SK-N-SH (cell line): ENCODE measurements around the gene AGAP1. TPM values are rescaled to one million over a fixed set of nuclear protein-coding genes. Genes with fewer than 3 reads are reported as not detected.

Experiments used
- CTCF ChIA-PET: fragments of 300-600, 350-600 bp; formaldehyde crosslinking; extraction: SDS; loops from one replicate; lab custom pipeline; 2021; lab: Yijun Ruan, JAX
- POLR2A ChIA-PET: fragments of 350-600 bp; sonication (Branson Sonifier 250); formaldehyde crosslinking; extraction: SDS; loops from one replicate; lab custom pipeline; 2020; ENCODE audit warnings: antibody characterized with exemption, inconsistent platforms; lab: Yijun Ruan, JAX
- DNase-seq: peaks from one replicate; pipeline ENCODE4 v3.0.0; 2012
- H2AFZ ChIP-seq: fragments of 200-600 bp; sonication (generic); 2 replicates; pipeline ENCODE4 v1.8.1; 2016; ENCODE audit warnings: antibody characterized with exemption, mild to moderate bottlenecking, low read depth
- H3F3A ChIP-seq: fragments of 200-600 bp; sonication (generic); replicated peaks from 2 replicates; pipeline ENCODE3; 2016; ENCODE audit warnings: antibody characterized with exemption, mild to moderate bottlenecking; ENCODE audit not compliant: insufficient read depth
- H3K27ac ChIP-seq, 2 experiments: fragments of 200-500 bp in 1 of 2; fragments of 200-600 bp in 1 of 2; sonication (Bioruptor generic) in 1 of 2; sonication (generic), shearing (Covaris generic) in 1 of 2; 2 replicates each; pipeline versions ENCODE4 v1.5.1 to v1.6.1; 2014 to 2016; ENCODE audit warnings: low read depth in 2 of 2, inconsistent platforms in 1 of 2, low read length in 1 of 2, mild to moderate bottlenecking in 1 of 2, mixed read lengths in 1 of 2
- H3K27me3 ChIP-seq: fragments of 200-600 bp; sonication (generic), shearing (Covaris generic); 2 replicates; pipeline ENCODE4 v1.6.1; 2016; ENCODE audit warnings: mixed run types; ENCODE audit not compliant: insufficient read depth
- H3K36me3 ChIP-seq, 2 experiments: fragments of 200-500 bp in 1 of 2; fragments of 200-600 bp in 1 of 2; sonication (Bioruptor generic) in 1 of 2; sonication (generic) in 1 of 2; replicated peaks in 1 of 2; 2 replicates each; pipeline versions ENCODE3 to v1.5.1; 2014 to 2016; ENCODE audit warnings: low read length in 1 of 2, mild to moderate bottlenecking in 1 of 2; ENCODE audit not compliant: insufficient read depth in 2 of 2, control insufficient read depth in 1 of 2
- H3K4me1 ChIP-seq, 2 experiments: fragments of 200-500 bp in 1 of 2; fragments of 200-600 bp in 1 of 2; sonication (Bioruptor generic) in 1 of 2; sonication (generic), shearing (Covaris generic) in 1 of 2; 2 replicates each; pipeline versions ENCODE4 v1.5.1 to v1.6.1; 2014 to 2016; ENCODE audit warnings: low read depth in 1 of 2, low read length in 1 of 2, mixed run types in 1 of 2; ENCODE audit not compliant: insufficient read depth in 2 of 2, control insufficient read depth in 1 of 2
- H3K4me2 ChIP-seq: fragments of 200-600 bp; sonication (generic), shearing (Covaris generic); 2 replicates; pipeline ENCODE4 v1.6.1; 2017; ENCODE audit warnings: mixed run types
- H3K4me3 ChIP-seq, 2 experiments: fragments of 200-500 bp in 1 of 2; fragments of 200-600 bp in 1 of 2; sonication (Bioruptor generic) in 1 of 2; sonication (generic), shearing (Covaris generic) in 1 of 2; 2 replicates each; pipeline versions ENCODE4 v1.5.1 to v1.8.1; 2014 to 2016; ENCODE audit warnings: low read depth in 2 of 2, inconsistent platforms in 1 of 2, low read length in 1 of 2, mild to moderate bottlenecking in 1 of 2, mixed read lengths in 1 of 2, moderate library complexity in 1 of 2
- H3K79me2 ChIP-seq: fragments of 200-600 bp; sonication (generic); 2 replicates; pipeline ENCODE4 v1.8.1; 2017; ENCODE audit warnings: mild to moderate bottlenecking; ENCODE audit not compliant: insufficient read depth
- H3K9ac ChIP-seq: fragments of 200-600 bp; sonication (generic); 2 replicates; pipeline ENCODE4 v1.6.1; 2017; ENCODE audit warnings: mixed run types
- H3K9me2 ChIP-seq: fragments of 200-600 bp; sonication (generic); 2 replicates; pipeline ENCODE4 v1.6.1; 2017; ENCODE audit warnings: mixed run types
- H3K9me3 ChIP-seq: fragments of 200-600 bp; sonication (generic); 2 replicates; pipeline ENCODE4 v1.6.1; 2017; ENCODE audit warnings: mixed run types, mild to moderate bottlenecking, moderate library complexity
- H4K20me1 ChIP-seq: fragments of 200-600 bp; sonication (generic); 2 replicates; pipeline ENCODE4 v1.6.1; 2017; ENCODE audit warnings: mild to moderate bottlenecking, mixed run types; ENCODE audit not compliant: insufficient read depth
- ELF1 ChIP-seq: IDR thresholded peaks from 2 replicates; pipeline ENCODE4 v1.4.0; 2012
- EP300 ChIP-seq, 2 experiments: IDR thresholded peaks; 2 replicates each; pipeline versions ENCODE4 v1.4.0 to v1.6.1; 2012; ENCODE audit warnings: borderline replicate concordance in 1 of 2, low read depth in 1 of 2, low read length in 1 of 2
- FOSL2 ChIP-seq: IDR thresholded peaks from 2 replicates; pipeline ENCODE4 v1.4.0; 2012; ENCODE audit warnings: low read depth, mild to moderate bottlenecking, moderate library complexity, borderline replicate concordance
- GABPA ChIP-seq: IDR thresholded peaks from 2 replicates; pipeline ENCODE4 v1.4.0; 2012; ENCODE audit warnings: low read depth, mild to moderate bottlenecking
- GATA2 ChIP-seq: sonication (generic); formaldehyde crosslinking; IDR thresholded peaks from 2 replicates; pipeline ENCODE4 v1.5.0; 2020; ENCODE audit warnings: mild to moderate bottlenecking, missing genetic modification reagents
- MEF2A ChIP-seq: IDR thresholded peaks from 2 replicates; pipeline ENCODE4 v1.4.0; 2012; ENCODE audit warnings: low read depth, borderline replicate concordance
- MXI1 ChIP-seq: IDR thresholded peaks from 2 replicates; pipeline ENCODE4 v1.6.1; 2012; ENCODE audit warnings: mild to moderate bottlenecking, low read depth, low read length, improper control_type of control experiment
- NFIC ChIP-seq: IDR thresholded peaks from 2 replicates; pipeline ENCODE4 v1.4.0; 2012; ENCODE audit warnings: borderline replicate concordance
- NRF1 ChIP-seq: IDR thresholded peaks from 2 replicates; pipeline ENCODE4 v1.6.1; 2012; ENCODE audit warnings: low read depth, mild to moderate bottlenecking, low read length
- POLR2AphosphoS5 ChIP-seq: IDR thresholded peaks from 2 replicates; pipeline ENCODE4 v1.6.1; 2012; ENCODE audit warnings: low read depth, low read length
- RCOR1 ChIP-seq: fragments of 150-350 bp; IDR thresholded peaks from 2 replicates; pipeline ENCODE4 v1.6.1; 2017; ENCODE audit warnings: antibody characterized with exemption, low read length
- RFX5 ChIP-seq: IDR thresholded peaks from 2 replicates; pipeline ENCODE4 v1.6.1; 2012; ENCODE audit warnings: mild to moderate bottlenecking, improper control_type of control experiment, low read length
- SIN3A ChIP-seq: IDR thresholded peaks from 2 replicates; pipeline ENCODE4 v1.6.1; 2012; ENCODE audit warnings: low read depth, mild to moderate bottlenecking, low read length, moderate library complexity, borderline replicate concordance
- TAF1 ChIP-seq: IDR thresholded peaks from 2 replicates; pipeline ENCODE4 v1.6.1; 2012; ENCODE audit warnings: low read depth, mild to moderate bottlenecking, low read length, moderate library complexity, borderline replicate concordance
- TEAD4 ChIP-seq: IDR thresholded peaks from 2 replicates; pipeline ENCODE4 v1.4.0; 2012; ENCODE audit warnings: mild to moderate bottlenecking, borderline replicate concordance; ENCODE audit not compliant: insufficient read depth
- YY1 ChIP-seq: IDR thresholded peaks from 2 replicates; pipeline ENCODE4 v1.4.0; 2012; ENCODE audit warnings: low read depth, mild to moderate bottlenecking
- WGBS: methylation state at CpG from one replicate; pipeline ENCODE4 v1.1.6; 2017; ENCODE audit warnings: low lambda C conversion rate; 5-methylcytosine and 5-hydroxymethylcytosine counted together
- polyA plus RNA-seq, 3 experiments: library from polyadenylated mRNA; depleted of rRNA; stranded (reverse); fragments of >200 nt; gene quantifications; 2 replicates each; pipeline ENCODE4 v1.2.3, GENCODE V29; 2012
- TF ChIP-seq, protein P1 (sequence below): IDR thresholded peaks from 2 replicates; pipeline ENCODE4 v1.6.1; 2012; ENCODE audit warnings: mild to moderate bottlenecking, low read depth, low read length, moderate library complexity
- TF ChIP-seq, protein P2 (sequence below): IDR thresholded peaks from 2 replicates; pipeline ENCODE4 v1.4.0; 2012; ENCODE audit warnings: low read depth
- TF ChIP-seq, protein P3 (sequence below): fragments of 150-350 bp; IDR thresholded peaks from 2 replicates; pipeline ENCODE4 v1.6.1; 2017; ENCODE audit warnings: antibody characterized with exemption, low read length, low read depth, borderline replicate concordance
- TF ChIP-seq, protein P4 (sequence below): fragments of 200-600 bp; sonication (generic); IDR thresholded peaks from 2 replicates; pipeline ENCODE4 v1.6.1; 2017; ENCODE audit warnings: antibody characterized with exemption, mild to moderate bottlenecking, moderate library complexity

The AGAP1 gene
- polyA plus RNA-seq, 1 of the 3 experiments (the other 2 are of a cell fraction) = 8.8 TPM

DNA sequence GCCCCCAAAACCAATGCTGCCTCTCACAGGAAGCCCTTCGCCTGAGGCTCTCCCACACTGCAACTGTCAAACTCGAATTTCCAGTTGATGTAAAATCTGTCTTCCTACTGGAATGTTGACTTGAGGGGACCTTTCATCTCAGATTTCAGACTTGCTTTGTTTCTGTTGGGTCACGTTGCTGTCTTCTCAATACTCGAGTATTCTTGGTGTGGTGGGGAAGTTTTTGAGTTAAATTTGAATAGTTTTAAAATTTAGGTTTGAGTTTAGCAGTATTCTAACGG, 50.8 kb downstream of the AGAP1 start:
- H3K9me3 ChIP-seq = no peaks in the 10 kb centered on the region
- no peak overlapping the region for H3K4me2 ChIP-seq
- no peaks in the 10 kb centered on the region for H3K9me2 ChIP-seq
- H3K27ac ChIP-seq = no peak overlapping the region
- CTCF ChIA-PET = no interaction called here
- H3K27me3 ChIP-seq = no peaks in the 10 kb centered on the region
- H3F3A ChIP-seq = no peaks in the 10 kb centered on the region
- H3K4me3 ChIP-seq = no peak overlapping the region
- no peak overlapping the region for H3K9ac ChIP-seq
- TF ChIP-seq NRF1 (no peak), ELF1 (no peak), GATA2 (CRISPR knock-in tag) (no peak), NFIC (no peak), RCOR1 (no peak), TEAD4 (no peak), GABPA (no peak), SIN3A (no peak)
- TF ChIP-seq, protein P1, sequence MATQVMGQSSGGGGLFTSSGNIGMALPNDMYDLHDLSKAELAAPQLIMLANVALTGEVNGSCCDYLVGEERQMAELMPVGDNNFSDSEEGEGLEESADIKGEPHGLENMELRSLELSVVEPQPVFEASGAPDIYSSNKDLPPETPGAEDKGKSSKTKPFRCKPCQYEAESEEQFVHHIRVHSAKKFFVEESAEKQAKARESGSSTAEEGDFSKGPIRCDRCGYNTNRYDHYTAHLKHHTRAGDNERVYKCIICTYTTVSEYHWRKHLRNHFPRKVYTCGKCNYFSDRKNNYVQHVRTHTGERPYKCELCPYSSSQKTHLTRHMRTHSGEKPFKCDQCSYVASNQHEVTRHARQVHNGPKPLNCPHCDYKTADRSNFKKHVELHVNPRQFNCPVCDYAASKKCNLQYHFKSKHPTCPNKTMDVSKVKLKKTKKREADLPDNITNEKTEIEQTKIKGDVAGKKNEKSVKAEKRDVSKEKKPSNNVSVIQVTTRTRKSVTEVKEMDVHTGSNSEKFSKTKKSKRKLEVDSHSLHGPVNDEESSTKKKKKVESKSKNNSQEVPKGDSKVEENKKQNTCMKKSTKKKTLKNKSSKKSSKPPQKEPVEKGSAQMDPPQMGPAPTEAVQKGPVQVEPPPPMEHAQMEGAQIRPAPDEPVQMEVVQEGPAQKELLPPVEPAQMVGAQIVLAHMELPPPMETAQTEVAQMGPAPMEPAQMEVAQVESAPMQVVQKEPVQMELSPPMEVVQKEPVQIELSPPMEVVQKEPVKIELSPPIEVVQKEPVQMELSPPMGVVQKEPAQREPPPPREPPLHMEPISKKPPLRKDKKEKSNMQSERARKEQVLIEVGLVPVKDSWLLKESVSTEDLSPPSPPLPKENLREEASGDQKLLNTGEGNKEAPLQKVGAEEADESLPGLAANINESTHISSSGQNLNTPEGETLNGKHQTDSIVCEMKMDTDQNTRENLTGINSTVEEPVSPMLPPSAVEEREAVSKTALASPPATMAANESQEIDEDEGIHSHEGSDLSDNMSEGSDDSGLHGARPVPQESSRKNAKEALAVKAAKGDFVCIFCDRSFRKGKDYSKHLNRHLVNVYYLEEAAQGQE = no peak
- TF ChIP-seq, protein P2, sequence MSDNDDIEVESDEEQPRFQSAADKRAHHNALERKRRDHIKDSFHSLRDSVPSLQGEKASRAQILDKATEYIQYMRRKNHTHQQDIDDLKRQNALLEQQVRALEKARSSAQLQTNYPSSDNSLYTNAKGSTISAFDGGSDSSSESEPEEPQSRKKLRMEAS = no peak
- TF ChIP-seq, all 33 proteins: peak for 0
- no peaks in the 10 kb centered on the region; a peak in 1 of 4 replicates for H3K4me1 ChIP-seq
- H3K36me3 ChIP-seq = no peaks in the 10 kb centered on the region
- 93% methylated on average over 5 of the region's 5 CpGs for WGBS
- H3K79me2 ChIP-seq = peaks cover 56% of the 10 kb centered on the region
- no peak overlapping the region for H2AFZ ChIP-seq
- DNase-seq = no peak
- peaks cover 56% of the 10 kb centered on the region for H4K20me1 ChIP-seq
- POLR2A ChIA-PET = no interaction called here

DNA sequence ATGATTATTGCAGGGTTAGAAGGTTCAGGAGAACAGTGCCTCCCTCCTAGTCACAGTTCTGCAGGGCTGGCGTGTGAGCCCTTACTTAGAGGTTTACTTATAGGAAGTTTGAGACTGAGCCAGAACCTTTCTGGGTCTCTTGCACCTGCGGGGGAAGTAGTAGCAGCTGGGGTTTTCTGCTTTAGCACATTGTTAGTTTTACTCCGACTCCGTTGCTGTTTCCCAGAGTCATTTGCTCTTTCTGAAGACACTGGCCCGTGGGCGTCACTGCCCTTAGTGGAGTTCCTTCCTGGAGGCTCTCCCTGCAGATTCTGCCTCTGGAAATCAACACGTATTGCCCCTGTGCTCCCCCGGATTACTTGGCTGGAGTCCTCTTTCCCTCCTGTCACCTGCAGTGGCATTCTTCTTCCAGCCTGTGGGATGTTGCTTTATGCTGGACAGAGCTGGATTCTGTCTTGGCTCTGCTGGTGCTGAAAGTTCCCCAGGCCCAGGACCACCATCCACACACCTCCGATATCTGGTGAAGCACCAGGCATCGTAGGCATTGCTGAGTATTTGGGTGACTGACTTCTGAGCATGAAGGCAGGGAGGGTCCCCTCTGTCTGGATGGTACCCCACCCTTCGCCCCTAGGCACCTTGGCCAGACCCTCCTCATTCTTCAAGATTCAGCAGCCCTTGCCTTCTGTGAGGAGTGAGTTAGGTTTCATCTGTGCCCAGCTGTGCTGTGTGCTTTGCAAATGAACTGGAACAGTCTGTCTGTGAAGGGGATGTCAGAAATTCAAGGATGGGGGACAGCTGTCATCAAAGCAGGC, 51.7 kb downstream of the AGAP1 start:
- no peaks in the 10 kb centered on the region for H3K9me2 ChIP-seq
- peaks cover 49% of the 10 kb centered on the region for H3K79me2 ChIP-seq
- no peak overlapping the region for H3K9ac ChIP-seq
- no peak for DNase-seq
- CTCF ChIA-PET = no interaction called here
- no peak overlapping the region for H3K4me2 ChIP-seq
- WGBS = 84% methylated on average over 9 of the region's 11 CpGs
- peaks cover 62% of the 10 kb centered on the region for H4K20me1 ChIP-seq
- no peak overlapping the region for H3K4me3 ChIP-seq
- POLR2A ChIA-PET = no interaction called here
- no peak overlapping the region for H3K27ac ChIP-seq
- H3K4me1 ChIP-seq = no peaks in the 10 kb centered on the region; a peak in 1 of 4 replicates
- no peaks in the 10 kb centered on the region for H3K36me3 ChIP-seq
- no peaks in the 10 kb centered on the region for H3K9me3 ChIP-seq
- H3K27me3 ChIP-seq = no peaks in the 10 kb centered on the region
- no peak overlapping the region for H2AFZ ChIP-seq
- no peaks in the 10 kb centered on the region for H3F3A ChIP-seq
- no peak for TF ChIP-seq YY1
- TF ChIP-seq RCOR1 = no peak
- no peak for TF ChIP-seq FOSL2
- no peak for TF ChIP-seq MXI1
- no peak for TF ChIP-seq SIN3A
- no peak for TF ChIP-seq EP300 (IDR thresholded peaks at IDR 0.05; ENCODE audit: borderline replicate concordance in 1 of 2, low read depth in 1 of 2, low read length in 1 of 2)
- TF ChIP-seq, protein P2 = no peak
- TF ChIP-seq GATA2 (CRISPR knock-in tag) = no peak
- TF ChIP-seq, protein P3, sequence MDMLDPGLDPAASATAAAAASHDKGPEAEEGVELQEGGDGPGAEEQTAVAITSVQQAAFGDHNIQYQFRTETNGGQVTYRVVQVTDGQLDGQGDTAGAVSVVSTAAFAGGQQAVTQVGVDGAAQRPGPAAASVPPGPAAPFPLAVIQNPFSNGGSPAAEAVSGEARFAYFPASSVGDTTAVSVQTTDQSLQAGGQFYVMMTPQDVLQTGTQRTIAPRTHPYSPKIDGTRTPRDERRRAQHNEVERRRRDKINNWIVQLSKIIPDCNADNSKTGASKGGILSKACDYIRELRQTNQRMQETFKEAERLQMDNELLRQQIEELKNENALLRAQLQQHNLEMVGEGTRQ = no peak
- no peak for TF ChIP-seq TEAD4
- TF ChIP-seq TAF1 = no peak
- no peak for TF ChIP-seq POLR2AphosphoS5
- TF ChIP-seq, protein P4, sequence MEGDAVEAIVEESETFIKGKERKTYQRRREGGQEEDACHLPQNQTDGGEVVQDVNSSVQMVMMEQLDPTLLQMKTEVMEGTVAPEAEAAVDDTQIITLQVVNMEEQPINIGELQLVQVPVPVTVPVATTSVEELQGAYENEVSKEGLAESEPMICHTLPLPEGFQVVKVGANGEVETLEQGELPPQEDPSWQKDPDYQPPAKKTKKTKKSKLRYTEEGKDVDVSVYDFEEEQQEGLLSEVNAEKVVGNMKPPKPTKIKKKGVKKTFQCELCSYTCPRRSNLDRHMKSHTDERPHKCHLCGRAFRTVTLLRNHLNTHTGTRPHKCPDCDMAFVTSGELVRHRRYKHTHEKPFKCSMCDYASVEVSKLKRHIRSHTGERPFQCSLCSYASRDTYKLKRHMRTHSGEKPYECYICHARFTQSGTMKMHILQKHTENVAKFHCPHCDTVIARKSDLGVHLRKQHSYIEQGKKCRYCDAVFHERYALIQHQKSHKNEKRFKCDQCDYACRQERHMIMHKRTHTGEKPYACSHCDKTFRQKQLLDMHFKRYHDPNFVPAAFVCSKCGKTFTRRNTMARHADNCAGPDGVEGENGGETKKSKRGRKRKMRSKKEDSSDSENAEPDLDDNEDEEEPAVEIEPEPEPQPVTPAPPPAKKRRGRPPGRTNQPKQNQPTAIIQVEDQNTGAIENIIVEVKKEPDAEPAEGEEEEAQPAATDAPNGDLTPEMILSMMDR = no peak
- no peak for TF ChIP-seq GABPA
- TF ChIP-seq MEF2A = no peak
- TF ChIP-seq NFIC = no peak
- TF ChIP-seq RFX5 = no peak
